GM12874 (cell line): ENCODE measurements around the gene MREG.

ENCODE experiments used
- CTCF ChIP-seq: IDR thresholded peaks from 2 replicates; pipeline ENCODE4 v1.5.1; 2011; ENCODE audit warnings: low read depth, mild to moderate bottlenecking, control low read depth, low read length, moderate library complexity; ENCODE audit not compliant: insufficient read depth

Gene MREG

GRCh38 chr2:215918901-215919599 lies 94.3 kb downstream of the MREG start:
- no peak for TF ChIP-seq CTCF

- TF ChIP-seq CTCF = no peak
Measured at GRCh38 chr2:215917953-215918620, 95.3 kb downstream of the MREG start.

GRCh38 chr2:215915441-215915840 lies 97.9 kb downstream of the MREG start:
- TF ChIP-seq CTCF = no peak

GRCh38 chr2:215914777-215915165 lies 98.6 kb downstream of the MREG start:
- TF ChIP-seq CTCF = no peak

- TF ChIP-seq CTCF = no peak
Measured at GRCh38 chr2:215914054-215914776, 99.1 kb downstream of the MREG start.

GRCh38 chr2:215912299-215912842 lies 101.0 kb downstream of the MREG start:
- no peak for TF ChIP-seq CTCF
